Body of pancreas (tissue), 4 donors: ENCODE results near the gene MUC20. TPM values are rescaled to one million over a fixed set of nuclear protein-coding genes. Genes with fewer than 3 reads are reported as not detected.
"Not testable (repeated sequence)": the region's sequence is repeated elsewhere in the genome, so short reads cannot be mapped to it uniquely, and the experiment has no call there.

Source experiments
- ATAC-seq: fragments of 150-250 bp; one replicate; pipeline ENCODE4 v1.9.1; 2016
- DNase-seq, 4 donors: peaks; one replicate each; pipeline ENCODE4 v3.0.0-alpha.2; 2019
- H3K27ac ChIP-seq, 4 donors: fragments of 200-600 bp; sonication (generic); 1 replicate in 3 of 4; 2 replicates in 1 of 4; pipeline versions ENCODE4 v1.5.1 to v1.6.1; 2016 to 2019; ENCODE audit warnings: mild to moderate bottlenecking in 1 of 4, mixed read lengths in 1 of 4, moderate library complexity in 1 of 4
- H3K27me3 ChIP-seq, 2 donors: fragments of 200-600 bp; sonication (generic); one replicate each; pipeline ENCODE4 v1.6.0; 2016; ENCODE audit warnings: mild to moderate bottlenecking in 1 of 2
- H3K36me3 ChIP-seq, 2 donors: fragments of 200-600 bp; sonication (generic); replicated peaks in 1 of 2; 2 replicates each; pipeline ENCODE4 v1.5.1; 2016; ENCODE audit warnings: low read depth in 2 of 2; ENCODE audit not compliant: insufficient read depth in 1 of 2
- H3K4me1 ChIP-seq: fragments of 200-600 bp; sonication (generic); one replicate; pipeline ENCODE4 v1.6.0; 2016
- H3K4me3 ChIP-seq, 2 donors: fragments of 200-600 bp; sonication (generic); 1 replicate in 1 of 2; 2 replicates in 1 of 2; pipeline ENCODE4 v1.5.1; 2016 to 2019
- H3K9me3 ChIP-seq, 3 donors: fragments of 200-600 bp; sonication (generic); 1 replicate in 2 of 3; 2 replicates in 1 of 3; pipeline ENCODE4 v1.5.1; 2016
- POLR2A ChIP-seq, 3 donors: fragments of 450-650 bp; IDR thresholded peaks; one replicate each; pipeline ENCODE4 v1.6.1; 2016; ENCODE audit warnings: antibody characterized with exemption in 3 of 3, mild to moderate bottlenecking in 2 of 3
- WGBS, 2 donors: methylation state at CpG; one replicate each; pipeline ENCODE4 v1.1.5; 2017; 5-methylcytosine and 5-hydroxymethylcytosine counted together
- intact Hi-C: fragments of 100-400 bp; cut with DNase I; formaldehyde crosslinking; loops from one replicate; pipeline ENCODE4 v1.15.1; 2023
- total RNA-seq, 2 donors: library from RNA; depleted of rRNA; stranded (reverse); fragments of >200 nt; gene quantifications; one replicate each; pipeline ENCODE4 v1.1.0, GENCODE V29; 2016
- TF ChIP-seq, protein P1 (sequence below), 7 experiments: fragments of 450-650 bp in 4 of 7; fragments of 200-600 bp in 3 of 7; sonication (generic) in 3 of 7; IDR thresholded peaks; one replicate each; pipeline ENCODE4 v1.5.1; 2016 to 2019; ENCODE audit warnings: antibody characterized with exemption in 7 of 7

MUC20 gene
- total RNA-seq, 2 donors from 2014 or later: 11.2 to 21.8 TPM

DNA sequence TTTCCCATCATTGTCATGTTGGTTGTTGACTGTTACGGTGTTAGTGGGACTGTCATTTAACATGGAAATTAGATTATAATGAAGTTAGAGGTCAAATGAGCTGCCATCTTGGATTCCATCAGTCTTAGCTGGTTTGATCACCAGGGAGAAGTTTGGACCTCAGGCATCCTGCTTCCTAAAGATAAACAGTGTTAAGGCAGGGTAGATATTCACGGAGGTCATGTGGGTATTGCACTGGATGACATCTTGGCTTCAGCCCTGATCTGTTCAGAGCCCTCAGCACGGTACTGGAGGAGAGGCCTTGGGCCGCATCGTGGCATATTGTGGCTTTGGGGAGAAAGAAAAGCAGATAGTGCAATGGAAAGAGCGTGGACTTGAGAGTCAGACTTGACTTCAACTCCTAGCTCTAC lies 11.1 kb upstream of the MUC20 start:
- Histone ChIP-seq H3K9me3 (no peaks in the 10 kb centered on the region), H3K4me1 (no peaks in the 10 kb centered on the region), H3K27me3 (no peaks in the 10 kb centered on the region), H3K27ac (no peak overlapping the region), H3K36me3 (peaks cover 0 to 11% of the 10 kb centered on the region in 2 donors), H3K4me3 (no peak overlapping the region)
- no peak for TF ChIP-seq POLR2A (IDR thresholded peaks at IDR 0.05)
- TF ChIP-seq, protein P1, sequence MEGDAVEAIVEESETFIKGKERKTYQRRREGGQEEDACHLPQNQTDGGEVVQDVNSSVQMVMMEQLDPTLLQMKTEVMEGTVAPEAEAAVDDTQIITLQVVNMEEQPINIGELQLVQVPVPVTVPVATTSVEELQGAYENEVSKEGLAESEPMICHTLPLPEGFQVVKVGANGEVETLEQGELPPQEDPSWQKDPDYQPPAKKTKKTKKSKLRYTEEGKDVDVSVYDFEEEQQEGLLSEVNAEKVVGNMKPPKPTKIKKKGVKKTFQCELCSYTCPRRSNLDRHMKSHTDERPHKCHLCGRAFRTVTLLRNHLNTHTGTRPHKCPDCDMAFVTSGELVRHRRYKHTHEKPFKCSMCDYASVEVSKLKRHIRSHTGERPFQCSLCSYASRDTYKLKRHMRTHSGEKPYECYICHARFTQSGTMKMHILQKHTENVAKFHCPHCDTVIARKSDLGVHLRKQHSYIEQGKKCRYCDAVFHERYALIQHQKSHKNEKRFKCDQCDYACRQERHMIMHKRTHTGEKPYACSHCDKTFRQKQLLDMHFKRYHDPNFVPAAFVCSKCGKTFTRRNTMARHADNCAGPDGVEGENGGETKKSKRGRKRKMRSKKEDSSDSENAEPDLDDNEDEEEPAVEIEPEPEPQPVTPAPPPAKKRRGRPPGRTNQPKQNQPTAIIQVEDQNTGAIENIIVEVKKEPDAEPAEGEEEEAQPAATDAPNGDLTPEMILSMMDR (IDR thresholded peaks at IDR 0.05): no peak
- DNase-seq (no peak), ATAC-seq (no peak)
- intact Hi-C loops: no loop called here
- WGBS, 2 donors: 90 to 91% methylated on average over 6 of the region's 6 CpGs

DNA sequence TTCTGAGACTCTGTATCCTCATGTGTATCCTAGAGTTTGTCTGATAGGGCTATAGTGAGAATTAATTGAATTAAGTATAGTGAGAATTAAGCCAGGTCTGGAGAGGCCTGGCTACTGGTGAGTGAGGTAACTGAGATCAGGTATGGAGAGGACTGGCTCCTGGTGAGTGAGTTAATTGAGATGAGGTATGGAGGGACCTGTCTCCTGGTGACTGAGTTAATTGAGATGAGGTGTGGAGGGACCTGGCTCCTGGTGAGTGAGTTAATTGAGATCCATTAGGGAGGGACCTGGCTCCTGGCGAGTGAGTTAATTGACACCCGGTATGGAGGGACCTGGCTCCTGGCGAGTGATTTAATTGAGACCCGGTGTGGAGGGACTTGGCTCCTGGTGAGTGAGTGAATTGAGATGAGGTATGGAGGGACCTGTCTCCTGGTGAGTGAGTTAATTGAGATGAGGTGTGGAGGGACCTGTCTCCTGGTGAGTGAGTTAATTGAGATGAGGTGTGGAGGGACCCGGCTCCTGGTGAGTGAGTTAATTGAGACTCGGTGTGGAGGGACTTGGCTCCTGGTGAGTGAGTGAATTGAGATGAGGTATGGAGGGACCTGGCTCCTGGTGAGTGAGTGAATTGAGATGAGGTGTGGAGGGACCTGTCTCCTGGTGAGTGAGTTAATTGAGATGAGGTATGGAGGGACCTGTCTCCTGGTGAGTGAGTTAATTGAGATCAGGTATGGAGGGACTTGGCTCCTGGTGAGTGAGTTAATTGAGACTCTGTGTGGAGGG lies 10.5 kb upstream of the MUC20 start:
- H3K36me3 ChIP-seq: peaks cover 0 to 17% of the 10 kb centered on the region in 2 donors
- DNase-seq, H3K4me1 ChIP-seq, intact Hi-C loops, H3K27me3 ChIP-seq, ATAC-seq, H3K4me3 ChIP-seq, H3K27ac ChIP-seq, H3K9me3 ChIP-seq: not testable (repeated sequence)
- 55 to 60% methylated on average over 6 of the region's 6 CpGs for WGBS, 2 donors

DNA sequence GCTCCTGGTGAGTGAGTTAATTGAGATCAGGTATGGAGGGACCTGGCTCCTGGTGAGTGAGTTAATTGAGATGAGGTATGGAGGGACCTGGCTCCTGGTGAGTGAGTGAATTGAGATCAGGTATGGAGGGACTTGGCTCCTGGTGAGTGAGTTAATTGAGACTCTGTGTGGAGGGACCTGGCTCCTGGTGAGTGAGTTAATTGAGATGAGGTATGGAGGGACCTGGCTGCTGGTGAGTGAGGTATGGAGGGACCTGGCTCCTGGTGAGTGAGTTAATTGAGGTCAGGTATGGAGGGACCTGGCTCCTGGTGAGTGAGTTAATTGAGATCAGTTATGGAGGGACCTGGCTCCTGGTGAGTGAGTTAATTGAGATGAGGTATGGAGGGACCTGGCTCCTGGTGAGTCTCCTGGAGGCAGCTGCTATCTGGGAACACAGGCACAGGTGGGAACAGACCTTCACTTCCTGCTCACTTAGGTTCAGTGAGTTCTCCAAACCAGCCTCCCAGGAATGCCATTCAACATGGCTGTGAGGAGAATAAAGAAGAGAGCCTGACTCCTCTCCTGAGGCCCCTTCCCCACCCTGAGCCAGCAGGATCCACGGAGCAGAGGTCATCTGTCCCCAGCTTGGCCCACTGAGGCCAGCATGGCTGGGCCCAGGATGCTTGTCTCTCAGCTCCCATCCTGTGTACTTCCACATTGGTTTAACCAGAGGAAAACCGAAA lies 9.5 kb upstream of the MUC20 start:
- H3K4me1 ChIP-seq, DNase-seq, intact Hi-C loops, ATAC-seq, H3K27me3 ChIP-seq, H3K4me3 ChIP-seq, H3K9me3 ChIP-seq, H3K27ac ChIP-seq: not testable (repeated sequence)
- WGBS, 2 donors: 65 to 69% methylated on average over 2 of the region's 2 CpGs
- H3K36me3 ChIP-seq: peaks cover 0 to 17% of the 10 kb centered on the region in 2 donors

DNA sequence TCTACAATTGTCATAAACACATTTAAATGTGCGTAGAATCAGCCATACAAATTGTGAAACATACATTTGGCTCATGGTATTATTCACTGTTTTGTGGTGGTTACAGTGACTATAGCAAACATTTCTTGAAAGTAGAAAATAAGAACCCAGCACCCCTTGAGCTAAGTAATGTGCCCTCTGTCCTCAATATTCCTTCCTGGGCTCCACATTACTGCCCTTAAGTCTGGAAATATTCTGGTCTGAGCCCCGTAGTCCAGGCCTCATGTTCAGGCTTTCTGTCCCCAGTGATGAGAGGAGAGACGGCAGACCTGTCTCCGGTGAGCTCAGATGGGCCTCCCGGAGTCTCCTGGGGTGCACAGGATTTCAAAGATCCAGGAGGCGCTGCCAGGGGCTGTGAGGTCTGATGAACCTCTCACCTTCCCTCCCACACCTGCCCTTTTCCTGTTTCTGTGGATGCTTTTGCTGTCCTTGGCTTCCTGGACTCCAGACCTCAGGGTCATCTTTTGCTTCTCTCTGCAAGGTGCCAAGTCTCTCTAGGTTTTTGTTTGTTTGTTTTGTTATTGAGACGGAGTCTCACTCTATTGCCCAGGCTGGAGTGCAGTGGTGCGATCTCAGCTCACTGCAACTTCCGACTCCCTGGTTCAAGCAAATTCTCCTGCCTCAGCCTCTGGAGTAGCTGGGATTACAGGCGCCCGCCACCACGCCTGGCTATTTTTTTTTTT lies 8.8 kb upstream of the MUC20 start:
- DNase-seq: no peak
- H3K4me3 ChIP-seq: no peak overlapping the region
- H3K27me3 ChIP-seq: no peaks in the 10 kb centered on the region
- TF ChIP-seq POLR2A (IDR thresholded peaks at IDR 0.05): no peak
- TF ChIP-seq, protein P1 (IDR thresholded peaks at IDR 0.05): no peak
- peaks cover 6% of the 10 kb centered on the region for H3K4me1 ChIP-seq
- no peaks in the 10 kb centered on the region for H3K9me3 ChIP-seq
- peaks cover 0 to 17% of the 10 kb centered on the region in 2 donors for H3K36me3 ChIP-seq
- intact Hi-C loops: no loop called here
- no peak overlapping the region for H3K27ac ChIP-seq
- WGBS, 2 donors: 88 to 92% methylated on average over 12 of the region's 12 CpGs
- ATAC-seq: no peak

DNA sequence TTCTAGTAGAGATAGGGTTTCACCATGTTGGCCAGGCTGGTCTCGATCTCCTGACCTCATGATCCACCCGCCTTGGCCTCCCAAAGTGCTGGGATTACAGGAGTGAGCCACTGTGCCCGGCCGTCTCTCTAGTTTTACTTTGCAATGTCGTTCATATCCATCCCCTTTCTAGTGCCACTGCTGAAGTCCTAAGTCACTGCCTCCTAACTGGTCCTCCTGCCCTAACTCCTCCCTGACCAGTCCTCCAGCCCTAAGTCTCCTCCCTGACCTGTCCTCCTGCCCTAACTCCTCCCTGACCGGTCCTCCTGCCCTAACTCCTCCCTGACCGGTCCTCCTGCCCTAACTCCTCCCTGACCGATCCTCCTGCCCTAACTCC lies 8.3 kb upstream of the MUC20 start:
- intact Hi-C loops: not testable (repeated sequence)
- H3K36me3 ChIP-seq: peaks cover 0 to 17% of the 10 kb centered on the region in 2 donors
- 71 to 79% methylated on average over 7 to 8 of the region's 8 CpGs for WGBS, 2 donors

DNA sequence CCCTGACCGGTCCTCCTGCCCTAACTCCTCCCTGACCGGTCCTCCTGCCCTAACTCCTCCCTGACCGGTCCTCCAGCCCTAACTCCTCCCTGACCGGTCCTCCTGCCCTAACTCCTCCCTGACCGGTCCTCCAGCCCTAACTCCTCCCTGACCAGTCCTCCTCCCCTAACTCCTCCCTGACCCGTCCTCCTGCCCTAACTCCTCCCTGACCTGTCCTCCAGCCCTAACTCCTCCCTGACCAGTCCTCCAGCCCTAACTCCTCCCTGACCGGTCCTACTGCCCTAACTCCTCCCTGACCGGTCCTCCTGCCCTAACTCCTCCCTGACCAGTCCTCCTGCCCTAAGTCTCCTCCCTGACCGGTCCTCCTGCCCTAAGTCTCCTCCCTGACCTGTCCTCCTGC lies 7.6 kb upstream of the MUC20 start:
- H3K9me3 ChIP-seq, DNase-seq, intact Hi-C loops, H3K27ac ChIP-seq, H3K4me3 ChIP-seq, H3K4me1 ChIP-seq, H3K27me3 ChIP-seq, ATAC-seq: not testable (repeated sequence)
- peaks cover 0 to 16% of the 10 kb centered on the region in 2 donors for H3K36me3 ChIP-seq
- WGBS, 2 donors: 27 to 38% methylated on average over 7 to 8 of the region's 9 CpGs

More for the DNA sequence above, 8.3 kb upstream of the MUC20 start:
- not testable (repeated sequence) for H3K9me3 ChIP-seq, H3K4me3 ChIP-seq, H3K27me3 ChIP-seq, ATAC-seq, H3K27ac ChIP-seq, H3K4me1 ChIP-seq, DNase-seq
